Activated naive CD4-positive, alpha-beta T cell treated with anti-CD3 and anti-CD28 coated beads, Interleukin-2, amount 10 ng/mL, durations not matched to agents 5 hours and 36 hours (primary cell): ENCODE results near the gene ETV6. TPM values are rescaled to one million over a fixed set of nuclear protein-coding genes. Genes with fewer than 3 reads are reported as not detected.

Experiments
- total RNA-seq, 2 experiments: library from RNA; stranded (reverse); gene quantifications; one replicate each; pipeline ENCODE4 v1.2.3, GENCODE V29; 2021

Gene ETV6
- 10 to 100 TPM; 47.6 TPM for total RNA-seq

GRCh38 chr12:11649413-11650285 is at the start of gene ETV6:
ETV6 (plus strand) TSS chr12:11649674; CDS start chr12:11650128, 454 bp downstream.

